CD4-positive, alpha-beta T cell treated with Interleukin-12 subunit alpha and Interleukin-12 subunit beta, for 1 hour (primary cell): Measurements from ENCODE around the gene KLB.
"Not testable (repeated sequence)": the region's sequence is repeated elsewhere in the genome, so short reads cannot be mapped to it uniquely, and the experiment has no call there.

Experiments used
- DNase-seq: peaks from one replicate; pipeline ENCODE4 v3.0.0-alpha.2; 2020

KLB gene

GRCh38 chr4:39427520-39428114, 20.9 kb downstream of the KLB start:
- no peak for DNase-seq

- DNase-seq: no peak
Measured at GRCh38 chr4:39429476-39430334, 23.0 kb downstream of the KLB start.

- no peak for DNase-seq
Measured at GRCh38 chr4:39433878-39434492, 27.3 kb downstream of the KLB start.

GRCh38 chr4:39435659-39436563, 29.2 kb downstream of the KLB start:
- DNase-seq: no peak

- DNase-seq: no peak
Measured at GRCh38 chr4:39441593-39441992, 34.9 kb downstream of the KLB start.

GRCh38 chr4:39442998-39443397, 36.3 kb downstream of the KLB start:
- DNase-seq: no peak

- DNase-seq: no peak
Measured at GRCh38 chr4:39446483-39446841, 39.7 kb downstream of the KLB start.

GRCh38 chr4:39446842-39447573, 40.3 kb downstream of the KLB start:
- peak; percentile 59 for DNase-seq

- no peak for DNase-seq
Measured at GRCh38 chr4:39450618-39451017, 43.9 kb downstream of the KLB start.

- no peak for DNase-seq
Measured at GRCh38 chr4:39451423-39452023, 44.8 kb downstream of the KLB start.

- no peak for DNase-seq
Measured at GRCh38 chr4:39452153-39452859, 45.6 kb downstream of the KLB start.

GRCh38 chr4:39452860-39453587, 46.3 kb downstream of the KLB start:
- no peak for DNase-seq

- no peak for DNase-seq
Measured at GRCh38 chr4:39453738-39454137, 47.0 kb downstream of the KLB start.

GRCh38 chr4:39455486-39455885, 48.8 kb downstream of the KLB start:
- DNase-seq: no peak

GRCh38 chr4:39456946-39457763, 50.4 kb downstream of the KLB start:
- no peak for DNase-seq

- DNase-seq: not testable (repeated sequence)
Measured at GRCh38 chr4:39458161-39458504, 51.4 kb downstream of the KLB start.

GRCh38 chr4:39458505-39459300, 52.0 kb downstream of the KLB start, which contains the start of the genes LIAS and RPL9:
Gene LIAS (plus strand): TSS chr4:39459056. CDS start chr4:39459118, 62 bp downstream.
Gene RPL9 (minus strand): TSS chr4:39458922. CDS start chr4:39458439, 483 bp downstream.
- peak; percentile 96 for DNase-seq

GRCh38 chr4:39464886-39465501, 58.3 kb downstream of the KLB start:
- DNase-seq: no peak
